CD4-positive, alpha-beta memory T cell (primary cell): ENCODE data around the gene RARA. TPM values are rescaled to one million over a fixed set of nuclear protein-coding genes. Genes with fewer than 3 reads are reported as not detected.
"Not testable (repeated sequence)": the region's sequence is repeated elsewhere in the genome, so short reads cannot be mapped to it uniquely, and the experiment has no call there.

Experiments
- CTCF ChIA-PET: fragments of 350-600 bp; sonication (Branson Sonifier 250); formaldehyde crosslinking; loops from one replicate; lab custom pipeline; 2021; ENCODE audit warnings: inconsistent platforms; ENCODE audit not compliant: partially characterized antibody; lab: Charles Lee
- POLR2A ChIA-PET: fragments of 350-600 bp; sonication (Branson Sonifier 250); formaldehyde crosslinking; loops from one replicate; lab custom pipeline; 2021; ENCODE audit not compliant: partially characterized antibody; lab: Charles Lee
- DNase-seq, 5 donors: peaks; one replicate each; pipeline versions ENCODE4 v3.0.0 to v3.0.0-alpha.2; 2020 to 2022; ENCODE audit warnings: mixed read lengths in 1 of 5
- H3K27ac ChIP-seq: one replicate; pipeline ENCODE4 v1.7.0; 2013; ENCODE audit warnings: low read depth, low read length
- H3K27me3 ChIP-seq: 2 replicates; pipeline ENCODE4 v1.7.0; 2013; ENCODE audit warnings: mild to moderate bottlenecking, low read length, moderate library complexity; ENCODE audit not compliant: insufficient read depth
- H3K36me3 ChIP-seq: 2 replicates; pipeline ENCODE4 v1.7.0; 2013; ENCODE audit warnings: mild to moderate bottlenecking, low read length, moderate library complexity; ENCODE audit not compliant: insufficient read depth
- H3K4me1 ChIP-seq: 2 replicates; pipeline ENCODE4 v1.7.0; 2013; ENCODE audit warnings: mild to moderate bottlenecking, low read length, moderate library complexity; ENCODE audit not compliant: insufficient read depth
- H3K4me3 ChIP-seq, 2 donors: one replicate each; pipeline ENCODE4 v1.7.0; 2013; ENCODE audit warnings: low read length in 2 of 2, mild to moderate bottlenecking in 1 of 2
- H3K9me3 ChIP-seq, 2 donors: one replicate each; pipeline ENCODE4 v1.7.0; 2013; ENCODE audit warnings: low read length in 2 of 2, control low read depth in 1 of 2; ENCODE audit not compliant: control insufficient read depth in 1 of 2
- H3K27ac Mint-ChIP-seq, 7 donors: one replicate each; pipeline ENCODE4 v1.8.0; 2020 to 2021; ENCODE audit warnings: mixed read lengths in 7 of 7, mild to moderate bottlenecking in 6 of 7, inconsistent platforms in 3 of 7, moderate library complexity in 3 of 7
- H3K27me3 Mint-ChIP-seq, 2 donors: one replicate each; pipeline ENCODE4 v1.8.0; 2020 to 2021; ENCODE audit warnings: mixed read lengths in 2 of 2
- H3K36me3 Mint-ChIP-seq, 2 donors: one replicate each; pipeline ENCODE4 v1.8.0; 2020 to 2021; ENCODE audit warnings: mixed read lengths in 2 of 2, inconsistent platforms in 1 of 2, mild to moderate bottlenecking in 1 of 2
- H3K4me1 Mint-ChIP-seq, 4 donors: one replicate each; pipeline ENCODE4 v1.8.0; 2020 to 2021; ENCODE audit warnings: mixed read lengths in 4 of 4, mild to moderate bottlenecking in 1 of 4
- H3K4me3 Mint-ChIP-seq, 8 donors: one replicate each; pipeline ENCODE4 v1.8.0; 2020 to 2021; ENCODE audit warnings: mixed read lengths in 8 of 8, mild to moderate bottlenecking in 7 of 8, moderate library complexity in 6 of 8, inconsistent platforms in 3 of 8
- H3K9me3 Mint-ChIP-seq, 8 donors: one replicate each; pipeline ENCODE4 v1.8.0; 2020 to 2021; ENCODE audit warnings: mixed read lengths in 8 of 8, mild to moderate bottlenecking in 5 of 8, inconsistent platforms in 3 of 8, moderate library complexity in 1 of 8
- intact Hi-C: fragments of 100-400 bp; cut with micrococcal nuclease; formaldehyde crosslinking; loops from one replicate; pipeline ENCODE4 v1.15.1; 2023
- polyA plus RNA-seq, 2 donors: library from polyadenylated mRNA; unstranded; fragments of 300-500 nt; fragmentation: Illumina TruSeq; gene quantifications; one replicate each; pipeline ENCODE4 v1.2.3, GENCODE V29; 2021
- total RNA-seq, 2 experiments: library from RNA; stranded (reverse); gene quantifications; one replicate each; pipeline ENCODE4 v1.2.3, GENCODE V29; 2021

RARA gene
- total and polyA plus RNA-seq, 4 experiments from 2014 or later: 5.1 to 54.5 (median 37.4) TPM

- H3K4me3 ChIP-seq: no peak overlapping the region
- peak in 1 of 5 donors; percentile 28 for DNase-seq
- no peaks in the 10 kb centered on the region for H3K27me3 ChIP-seq
- POLR2A ChIA-PET: no interaction called here
- Mint-ChIP-seq H3K27ac (no peak overlapping the region), H3K4me3 (no peak overlapping the region), H3K9me3 (no peaks in the 10 kb centered on the region), H3K36me3 (no peaks in the 10 kb centered on the region), H3K4me1 (peaks cover 3 to 10% (median 6%) of the 10 kb centered on the region in 4 donors), H3K27me3 (peaks cover 0 to 2% of the 10 kb centered on the region in 2 donors)
- H3K36me3 ChIP-seq: no peaks in the 10 kb centered on the region
- H3K4me1 ChIP-seq: peaks cover 12% of the 10 kb centered on the region
- intact Hi-C loops: no loop called here
- CTCF ChIA-PET: interaction anchor here (0.9 to 1.9 kb wide), 3 partner anchors 12 to 84 kb away, joined by 3 to 8 read pairs (median 4); no protein-coding TSS in a partner anchor
- no peak overlapping the region for H3K27ac ChIP-seq
- no peaks in the 10 kb centered on the region for H3K9me3 ChIP-seq
Measured at GRCh38 chr17:40366076-40366860, 57.3 kb downstream of the RARA start.

DNA sequence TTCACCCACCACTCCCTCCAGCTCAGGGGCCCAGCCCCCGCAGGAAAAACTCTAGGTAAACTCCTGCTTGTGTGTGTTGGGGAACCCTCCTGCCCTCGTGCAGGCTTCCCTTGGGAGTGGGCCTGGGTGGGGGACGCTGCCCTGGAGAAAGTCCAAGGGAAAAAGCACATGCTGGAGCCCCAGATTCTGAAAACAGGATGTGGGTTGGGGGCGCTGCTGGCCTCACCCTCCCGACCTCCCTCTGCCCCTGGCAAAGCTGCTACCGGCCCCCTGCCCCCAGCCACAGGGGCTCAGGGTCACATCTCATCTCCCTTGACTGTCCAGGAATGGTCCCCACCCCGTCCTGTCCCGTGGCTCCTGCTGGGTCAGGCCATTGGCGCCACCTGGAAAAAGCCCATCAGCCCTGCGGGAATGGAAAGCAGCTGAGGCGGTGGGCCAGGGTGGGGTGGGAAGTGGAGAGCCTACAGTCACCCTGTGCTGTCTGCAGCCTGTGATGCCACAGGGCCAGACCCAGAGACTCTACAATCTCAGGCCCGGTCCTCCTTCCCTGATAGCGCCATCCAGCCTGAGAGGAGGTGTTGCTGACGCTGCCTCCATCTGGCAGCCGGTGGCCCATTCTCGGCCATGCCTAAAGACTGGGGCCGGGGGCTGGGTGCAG is 58.0 kb downstream of the RARA start:
- Histone ChIP-seq H3K4me1 (peaks cover 12% of the 10 kb centered on the region), H3K27ac (no peak overlapping the region), H3K36me3 (no peaks in the 10 kb centered on the region), H3K4me3 (no peak overlapping the region), H3K27me3 (no peaks in the 10 kb centered on the region), H3K9me3 (no peaks in the 10 kb centered on the region)
- no peaks in the 10 kb centered on the region for H3K36me3 Mint-ChIP-seq
- peaks cover 0 to 2% of the 10 kb centered on the region in 2 donors for H3K27me3 Mint-ChIP-seq
- no peak overlapping the region for H3K4me3 Mint-ChIP-seq
- no peak overlapping the region for H3K27ac Mint-ChIP-seq
- ChIA-PET POLR2A (no interaction called here), CTCF (interaction anchor here (1.1 to 1.9 kb wide), 2 partner anchors 12 to 64 kb away, joined by 4 to 8 read pairs; no protein-coding TSS in a partner anchor)
- peaks cover 3 to 15% (median 8%) of the 10 kb centered on the region in 4 donors for H3K4me1 Mint-ChIP-seq
- no peaks in the 10 kb centered on the region for H3K9me3 Mint-ChIP-seq
- intact Hi-C loops: no loop called here
- DNase-seq: no peak

- intact Hi-C loops, H3K27ac Mint-ChIP-seq, H3K4me1 ChIP-seq, H3K36me3 Mint-ChIP-seq, H3K36me3 ChIP-seq, H3K9me3 ChIP-seq, H3K27me3 ChIP-seq, H3K4me3 ChIP-seq, H3K9me3 Mint-ChIP-seq, H3K27ac ChIP-seq, H3K27me3 Mint-ChIP-seq, H3K4me3 Mint-ChIP-seq, POLR2A ChIA-PET, DNase-seq: not testable (repeated sequence)
- CTCF ChIA-PET: interaction anchor here (1.6 kb wide), 1 partner anchor 165 kb away, joined by 6 read pairs; no protein-coding TSS in a partner anchor
- H3K4me1 Mint-ChIP-seq: peaks cover 2 to 15% (median 5%) of the 10 kb centered on the region in 4 donors
Measured at GRCh38 chr17:40367728-40368127, 58.7 kb downstream of the RARA start.

DNA sequence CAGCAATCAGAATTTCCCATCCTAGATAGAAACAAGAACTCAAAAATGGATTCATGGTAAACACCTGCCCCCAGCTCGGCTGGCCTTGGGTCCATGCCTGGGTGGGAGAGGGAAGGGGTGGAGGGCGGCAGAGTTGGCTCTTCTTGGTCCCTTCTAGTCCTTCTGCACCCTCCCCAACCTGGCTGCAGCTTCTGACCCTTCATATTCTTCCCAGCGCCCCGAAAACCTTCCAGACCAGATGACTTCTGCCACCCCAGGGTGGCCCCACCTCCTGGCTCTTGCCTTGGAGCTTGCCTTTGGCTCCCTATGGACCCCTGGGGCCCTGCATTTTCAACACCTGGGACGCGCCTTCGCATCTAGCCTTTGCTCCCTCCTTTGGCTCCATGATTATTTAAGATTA is 60.9 kb downstream of the RARA start:
- Mint-ChIP-seq H3K27me3 (no peaks in the 10 kb centered on the region), H3K36me3 (no peaks in the 10 kb centered on the region), H3K9me3 (no peaks in the 10 kb centered on the region), H3K4me1 (peaks cover 2 to 7% (median 5%) of the 10 kb centered on the region in 4 donors), H3K4me3 (no peak overlapping the region), H3K27ac (no peak overlapping the region)
- no peaks in the 10 kb centered on the region for H3K27me3 ChIP-seq
- H3K4me1 ChIP-seq: no peaks in the 10 kb centered on the region
- H3K36me3 ChIP-seq: no peaks in the 10 kb centered on the region
- ChIA-PET CTCF (no interaction called here), POLR2A (no interaction called here)
- no peak overlapping the region for H3K4me3 ChIP-seq
- H3K9me3 ChIP-seq: no peaks in the 10 kb centered on the region
- H3K27ac ChIP-seq: no peak overlapping the region
- intact Hi-C loops: no loop called here
- no peak for DNase-seq

DNA sequence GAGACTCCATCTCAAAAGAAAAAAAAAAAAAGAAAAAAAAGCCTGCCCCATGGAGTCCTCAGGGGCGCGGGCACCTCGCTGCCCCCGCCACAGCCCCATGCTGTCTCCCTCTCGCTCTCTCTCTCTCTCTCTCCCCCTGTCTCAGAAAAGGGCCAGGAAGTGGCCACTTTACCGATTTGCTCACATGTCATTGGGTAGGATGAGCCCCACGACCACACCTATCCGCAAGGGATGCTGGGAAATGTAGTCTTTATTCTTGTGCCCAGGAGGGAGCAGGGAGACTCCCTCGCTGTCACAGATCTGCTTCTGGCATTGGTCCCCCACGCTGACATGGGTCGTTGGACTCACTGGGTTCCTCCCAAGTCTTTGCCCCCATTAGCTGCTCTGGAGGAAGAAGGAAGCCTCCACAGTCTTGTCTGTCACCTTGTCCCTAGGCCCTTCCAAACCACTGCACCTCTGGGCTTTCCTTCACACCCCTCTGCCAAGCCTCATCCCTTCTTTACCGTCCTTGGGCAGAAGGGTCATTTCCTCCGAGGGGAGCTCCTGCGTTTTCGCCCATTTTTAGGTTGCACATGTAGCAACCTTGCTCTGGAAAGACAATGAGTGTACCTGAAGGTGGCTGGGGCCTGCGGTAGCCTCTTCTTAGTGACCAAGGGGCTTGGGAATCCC is 62.4 kb downstream of the RARA start:
- DNase-seq: peak; percentile 29 to 56 (median 46)
- Mint-ChIP-seq H3K4me3 (peak overlapping the region in 1 of 8 donors; percentile 52), H3K36me3 (no peaks in the 10 kb centered on the region), H3K4me1 (peaks cover 2 to 8% (median 5%) of the 10 kb centered on the region in 4 donors), H3K27ac (peak overlapping the region in 3 of 7 donors; percentile 57 to 84 (median 72)), H3K9me3 (no peaks in the 10 kb centered on the region), H3K27me3 (peaks cover under 1% of the 10 kb centered on the region in 2 donors)
- Histone ChIP-seq H3K27me3 (no peaks in the 10 kb centered on the region), H3K4me1 (no peaks in the 10 kb centered on the region), H3K9me3 (no peaks in the 10 kb centered on the region), H3K4me3 (no peak overlapping the region), H3K36me3 (no peaks in the 10 kb centered on the region), H3K27ac (no peak overlapping the region)
- POLR2A ChIA-PET: no interaction called here
- intact Hi-C loops: no loop called here
- CTCF ChIA-PET: interaction anchor here (1.3 kb wide), 1 partner anchor 29 kb away, joined by 4 read pairs; no protein-coding TSS in a partner anchor

GRCh38 chr17:40372031-40372430 is 63.1 kb downstream of the RARA start:
- ChIA-PET POLR2A (no interaction called here), CTCF (interaction anchor here (1.3 kb wide), 1 partner anchor 29 kb away, joined by 4 read pairs; no protein-coding TSS in a partner anchor)
- Histone ChIP-seq H3K9me3 (no peaks in the 10 kb centered on the region), H3K27me3 (no peaks in the 10 kb centered on the region), H3K36me3 (no peaks in the 10 kb centered on the region), H3K27ac (no peak overlapping the region), H3K4me3 (no peak overlapping the region), H3K4me1 (no peaks in the 10 kb centered on the region)
- Mint-ChIP-seq H3K27ac (no peak overlapping the region), H3K9me3 (peaks cover 0 to 1% (median 0%) of the 10 kb centered on the region in 8 donors), H3K36me3 (no peaks in the 10 kb centered on the region), H3K27me3 (peaks cover 2 to 5% of the 10 kb centered on the region in 2 donors), H3K4me3 (no peak overlapping the region), H3K4me1 (peaks cover 6 to 14% (median 8%) of the 10 kb centered on the region in 4 donors)
- no peak for DNase-seq
- intact Hi-C loops: no loop called here

DNA sequence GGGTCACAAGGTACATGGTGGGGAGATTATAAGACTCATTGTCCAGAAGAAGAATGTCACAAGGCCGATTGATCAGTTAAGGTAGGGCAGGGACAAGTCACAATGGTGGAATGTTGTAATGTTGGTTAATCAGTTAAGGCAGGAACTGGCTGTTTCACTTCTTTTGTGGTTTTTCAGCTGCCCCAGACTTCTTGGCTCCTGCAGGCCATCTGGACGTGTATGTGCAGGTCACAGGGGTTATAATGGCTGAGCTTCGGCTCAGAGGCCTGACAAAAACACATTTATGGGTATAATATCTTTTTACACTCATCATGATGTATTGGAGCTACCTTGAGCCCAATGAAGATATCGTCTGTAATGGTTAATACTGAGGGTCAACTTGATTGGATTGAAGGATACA is 63.7 kb downstream of the RARA start:
- intact Hi-C loops, H3K9me3 ChIP-seq, H3K4me3 Mint-ChIP-seq, CTCF ChIA-PET, H3K9me3 Mint-ChIP-seq, H3K4me1 ChIP-seq, H3K4me3 ChIP-seq, H3K27me3 ChIP-seq, H3K36me3 ChIP-seq, H3K27ac ChIP-seq, H3K36me3 Mint-ChIP-seq, H3K27me3 Mint-ChIP-seq, DNase-seq, H3K27ac Mint-ChIP-seq, POLR2A ChIA-PET: not testable (repeated sequence)
- peaks cover 6 to 14% (median 8%) of the 10 kb centered on the region in 4 donors for H3K4me1 Mint-ChIP-seq
